Caki2 (cell line): Measurements from ENCODE around the gene DAGLA. TPM values are rescaled to one million over a fixed set of nuclear protein-coding genes. Genes with fewer than 3 reads are reported as not detected.

Source experiments
- DNase-seq: peaks from one replicate; pipeline ENCODE4 v3.0.0-alpha.2; 2015; ENCODE audit warnings: low read depth
- in situ Hi-C: cut with HindIII; loops from 2 replicates; pipeline ENCODE4 v1.10.0; 2016; ENCODE audit warnings: low sequenced_read_pairs, low pct_unique_long_range_greater_than_20kb, mixed read lengths
- total RNA-seq: library from RNA; depleted of rRNA; stranded (reverse); fragments of >200 nt; shearing (Covaris generic); gene quantifications from 2 replicates; pipeline ENCODE4 v1.2.3, GENCODE V29; 2014; ENCODE audit warnings: low replicate concordance

Gene DAGLA
- total RNA-seq, 1 experiment from 2014 or later: 0.74 TPM

GRCh38 chr11:61750631-61751273 is 70.6 kb downstream of the DAGLA start:
- DNase-seq: no peak
- in situ Hi-C loops: no loop called here

GRCh38 chr11:61751384-61751783 is 71.2 kb downstream of the DAGLA start:
- in situ Hi-C loops: no loop called here
- DNase-seq: no peak

- in situ Hi-C loops: no loop called here
- DNase-seq: no peak
These were observed 72.1 kb downstream of the DAGLA start, which contains the start of gene MYRF for GRCh38 chr11:61752117-61752924. MYRF (plus strand) TSS chr11:61752636; CDS start chr11:61752745, 109 bp downstream.

GRCh38 chr11:61752925-61753521 is 72.8 kb downstream of the DAGLA start:
- in situ Hi-C loops: no loop called here
- no peak for DNase-seq

- in situ Hi-C loops: no loop called here
- no peak for DNase-seq
These were observed 73.5 kb downstream of the DAGLA start for GRCh38 chr11:61753672-61754071.

GRCh38 chr11:61754534-61755482 is 74.6 kb downstream of the DAGLA start:
- in situ Hi-C loops: no loop called here

GRCh38 chr11:61756147-61756451 is 75.9 kb downstream of the DAGLA start:
- in situ Hi-C loops: no loop called here
- DNase-seq: no peak

More at GRCh38 chr11:61754534-61755482, 74.6 kb downstream of the DAGLA start:
- no peak for DNase-seq

- DNase-seq: peak; percentile 81
- in situ Hi-C loops: no loop called here
These were observed 76.4 kb downstream of the DAGLA start for GRCh38 chr11:61756452-61757212.

GRCh38 chr11:61757213-61757862 is 77.1 kb downstream of the DAGLA start:
- DNase-seq: no peak
- in situ Hi-C loops: no loop called here

GRCh38 chr11:61760946-61761345 is 80.8 kb downstream of the DAGLA start:
- DNase-seq: no peak
- in situ Hi-C loops: no loop called here

- no peak for DNase-seq
- in situ Hi-C loops: no loop called here
These were observed 81.4 kb downstream of the DAGLA start for GRCh38 chr11:61761440-61762222.

GRCh38 chr11:61762223-61762615 is 82.0 kb downstream of the DAGLA start:
- in situ Hi-C loops: no loop called here
- DNase-seq: no peak

- no peak for DNase-seq
- in situ Hi-C loops: no loop called here
These were observed 82.6 kb downstream of the DAGLA start for GRCh38 chr11:61762798-61763197.

- in situ Hi-C loops: no loop called here
- no peak for DNase-seq
These were observed 83.9 kb downstream of the DAGLA start for GRCh38 chr11:61763930-61764605.

- in situ Hi-C loops: no loop called here
- DNase-seq: no peak
These were observed 84.5 kb downstream of the DAGLA start for GRCh38 chr11:61764606-61765260.
